ENCODE measurements around the gene OLFML2B. TPM values are rescaled to one million over a fixed set of nuclear protein-coding genes. Genes with fewer than 3 reads are reported as not detected.

OLFML2B gene
- total RNA-seq, 2 donors from 2014 or later, result 32.2 to 46.6 TPM

DNA sequence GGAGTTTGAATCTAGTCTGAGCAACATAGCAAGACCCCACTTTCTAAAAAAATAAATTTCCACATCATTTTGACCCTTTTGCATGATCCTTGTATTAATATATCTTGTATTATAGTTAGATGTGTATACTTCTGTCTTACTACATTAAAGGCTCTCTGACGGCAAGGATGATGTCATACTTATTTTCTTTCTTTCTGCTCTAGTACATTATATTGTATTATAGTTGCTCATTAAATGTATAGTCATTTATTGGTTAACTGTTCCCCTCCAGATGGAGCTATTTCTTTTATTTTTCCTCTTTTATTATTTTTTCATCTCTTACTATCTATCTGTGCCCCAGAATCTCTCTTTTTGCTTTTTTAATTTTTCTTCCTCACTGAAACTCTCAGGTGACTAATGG lies 15.0 kb upstream of the OLFML2B start:
- no peak for ATAC-seq (ENCODE audit: insufficient number of reproducible peaks, low FRiP score, low read depth)
- TF ChIP-seq, protein P1, sequence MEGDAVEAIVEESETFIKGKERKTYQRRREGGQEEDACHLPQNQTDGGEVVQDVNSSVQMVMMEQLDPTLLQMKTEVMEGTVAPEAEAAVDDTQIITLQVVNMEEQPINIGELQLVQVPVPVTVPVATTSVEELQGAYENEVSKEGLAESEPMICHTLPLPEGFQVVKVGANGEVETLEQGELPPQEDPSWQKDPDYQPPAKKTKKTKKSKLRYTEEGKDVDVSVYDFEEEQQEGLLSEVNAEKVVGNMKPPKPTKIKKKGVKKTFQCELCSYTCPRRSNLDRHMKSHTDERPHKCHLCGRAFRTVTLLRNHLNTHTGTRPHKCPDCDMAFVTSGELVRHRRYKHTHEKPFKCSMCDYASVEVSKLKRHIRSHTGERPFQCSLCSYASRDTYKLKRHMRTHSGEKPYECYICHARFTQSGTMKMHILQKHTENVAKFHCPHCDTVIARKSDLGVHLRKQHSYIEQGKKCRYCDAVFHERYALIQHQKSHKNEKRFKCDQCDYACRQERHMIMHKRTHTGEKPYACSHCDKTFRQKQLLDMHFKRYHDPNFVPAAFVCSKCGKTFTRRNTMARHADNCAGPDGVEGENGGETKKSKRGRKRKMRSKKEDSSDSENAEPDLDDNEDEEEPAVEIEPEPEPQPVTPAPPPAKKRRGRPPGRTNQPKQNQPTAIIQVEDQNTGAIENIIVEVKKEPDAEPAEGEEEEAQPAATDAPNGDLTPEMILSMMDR (IDR thresholded peaks at IDR 0.05), result no peak

DNA sequence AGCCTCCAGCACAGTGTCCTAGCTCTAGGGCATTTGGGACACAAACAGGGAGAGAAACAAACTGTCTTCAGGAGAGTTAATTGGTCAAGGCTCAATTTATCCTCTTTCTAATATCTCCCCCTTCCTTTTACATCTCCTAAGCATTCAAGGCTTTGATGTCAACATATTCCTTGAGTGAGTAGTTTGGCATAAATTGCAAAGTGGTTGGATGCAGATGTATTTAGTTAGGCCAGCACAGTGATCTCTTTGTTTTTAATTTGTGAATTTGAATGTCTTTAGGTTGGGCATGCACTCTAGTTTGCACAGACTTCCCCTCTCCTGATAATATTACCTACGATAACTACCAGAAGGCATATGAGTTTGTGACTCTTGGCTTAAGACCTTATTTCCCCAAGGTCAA lies 12.5 kb upstream of the OLFML2B start:
- no peak overlapping the region for H3K4me3 ChIP-seq
- no peaks in the 10 kb centered on the region for H3K36me3 ChIP-seq
- DNase-seq (ENCODE audit: low spot score) (no peak), ATAC-seq (ENCODE audit: insufficient number of reproducible peaks, low FRiP score, low read depth) (no peak)
- H3K4me1 ChIP-seq (ENCODE audit: control insufficient read depth in 1 of 2, low read depth in 2 of 2), result peaks cover 8 to 36% of the 10 kb centered on the region in 2 donors
- no peak overlapping the region for H3K27ac ChIP-seq
- TF ChIP-seq, protein P1 (IDR thresholded peaks at IDR 0.05), result no peak
- H3K9me3 ChIP-seq, result no peaks in the 10 kb centered on the region
- no peaks in the 10 kb centered on the region for H3K27me3 ChIP-seq (replicated peaks; ENCODE audit: insufficient read depth)

More for the DNA sequence above, 15.0 kb upstream of the OLFML2B start:
- peaks cover 5 to 28% of the 10 kb centered on the region in 2 donors for H3K4me1 ChIP-seq (ENCODE audit: control insufficient read depth in 1 of 2, low read depth in 2 of 2)
- no peaks in the 10 kb centered on the region for H3K36me3 ChIP-seq
- no peak overlapping the region for H3K4me3 ChIP-seq
- no peak for DNase-seq (ENCODE audit: low spot score)
- no peaks in the 10 kb centered on the region for H3K27me3 ChIP-seq (replicated peaks; ENCODE audit: insufficient read depth)
- H3K27ac ChIP-seq, result no peak overlapping the region
- H3K9me3 ChIP-seq, result no peaks in the 10 kb centered on the region

DNA sequence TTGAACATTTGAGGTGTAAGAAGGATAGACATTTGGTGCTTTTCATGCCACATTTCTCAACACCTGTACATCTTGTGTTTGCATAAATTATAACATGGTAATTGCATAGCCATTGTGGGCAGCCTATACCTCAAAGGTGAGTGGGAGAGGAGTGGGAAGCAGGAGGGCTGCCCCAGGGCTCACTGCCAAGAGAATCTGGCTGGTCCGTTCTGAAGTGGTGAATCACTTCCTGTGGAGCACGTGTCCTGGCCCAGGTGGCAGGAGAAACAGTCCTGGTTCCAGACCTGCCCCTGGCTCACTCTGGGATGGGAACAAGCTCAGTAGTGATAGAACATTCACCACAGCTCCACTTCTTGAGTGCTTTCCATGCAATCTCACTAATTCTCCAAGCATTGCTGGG lies 11.6 kb upstream of the OLFML2B start:
- DNase-seq (ENCODE audit: low spot score), result no peak
- TF ChIP-seq, protein P1 (IDR thresholded peaks at IDR 0.05), result no peak
- Histone ChIP-seq H3K36me3 (no peaks in the 10 kb centered on the region), H3K4me3 (no peak overlapping the region), H3K4me1 (ENCODE audit: control insufficient read depth in 1 of 2, low read depth in 2 of 2) (peaks cover 8 to 36% of the 10 kb centered on the region in 2 donors), H3K27me3 (replicated peaks; ENCODE audit: insufficient read depth) (no peaks in the 10 kb centered on the region), H3K27ac (no peak overlapping the region), H3K9me3 (no peaks in the 10 kb centered on the region)
- ATAC-seq (ENCODE audit: insufficient number of reproducible peaks, low FRiP score, low read depth), result no peak

DNA sequence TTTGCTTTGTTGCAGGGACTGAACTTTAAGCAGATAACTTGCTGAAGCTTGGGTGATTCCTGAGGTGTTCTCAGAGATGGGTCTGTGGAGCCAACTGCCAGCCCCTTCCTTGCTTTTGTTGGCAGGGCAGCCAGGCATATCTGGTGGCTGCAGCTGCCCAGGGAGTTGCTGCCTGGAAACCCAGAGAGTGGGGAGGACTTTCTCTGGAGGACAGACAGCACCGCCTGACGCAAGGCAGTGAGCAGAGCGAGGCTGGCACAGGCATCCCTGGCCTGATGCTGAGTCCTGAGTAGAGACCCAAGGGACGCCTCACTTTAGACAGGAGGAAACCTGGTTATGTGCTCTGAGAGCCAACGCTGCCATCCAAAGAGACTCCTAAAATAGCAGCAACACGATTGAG lies 9.8 kb upstream of the OLFML2B start:
- DNase-seq (ENCODE audit: low spot score) (no peak), ATAC-seq (ENCODE audit: insufficient number of reproducible peaks, low FRiP score, low read depth) (peak; percentile 45)
- peak overlapping the region; percentile 35 to 72 for H3K27ac ChIP-seq

DNA sequence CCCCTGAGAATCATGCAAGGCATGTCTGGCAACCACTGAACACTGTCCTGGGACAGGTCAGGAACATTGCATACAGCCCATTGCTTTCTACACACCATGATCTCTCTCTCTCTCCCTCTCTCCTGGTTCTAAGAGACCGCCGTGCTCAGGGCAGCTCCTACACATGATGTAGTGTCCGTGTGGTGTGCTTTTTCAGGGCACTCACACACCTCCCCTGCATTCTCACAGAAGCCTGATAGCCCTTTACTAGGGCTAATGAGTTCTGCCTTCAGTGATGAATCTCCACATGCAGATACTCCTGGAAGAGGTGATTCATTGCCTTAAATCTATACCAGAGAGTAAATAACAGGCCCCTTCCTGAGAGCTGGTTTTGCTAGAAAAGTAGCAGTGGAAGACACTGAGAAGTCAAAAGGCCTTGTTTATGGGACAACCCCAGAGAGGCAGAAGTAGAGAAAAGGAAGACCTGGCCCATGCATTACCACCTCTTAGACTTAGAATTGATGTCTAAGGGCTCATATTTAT lies 7.2 kb upstream of the OLFML2B start:
- Histone ChIP-seq H3K4me3 (no peak overlapping the region), H3K9me3 (no peaks in the 10 kb centered on the region), H3K36me3 (no peaks in the 10 kb centered on the region), H3K4me1 (ENCODE audit: control insufficient read depth in 1 of 2, low read depth in 2 of 2) (peaks cover 8 to 37% of the 10 kb centered on the region in 2 donors), H3K27me3 (replicated peaks; ENCODE audit: insufficient read depth) (no peaks in the 10 kb centered on the region), H3K27ac (no peak overlapping the region)
- DNase-seq (ENCODE audit: low spot score) (no peak), ATAC-seq (ENCODE audit: insufficient number of reproducible peaks, low FRiP score, low read depth) (no peak)
- TF ChIP-seq, protein P1 (IDR thresholded peaks at IDR 0.05), result no peak

More for the DNA sequence above, 9.8 kb upstream of the OLFML2B start:
- Histone ChIP-seq H3K27me3 (replicated peaks; ENCODE audit: insufficient read depth) (no peaks in the 10 kb centered on the region), H3K36me3 (no peaks in the 10 kb centered on the region), H3K4me3 (peak overlapping the region; percentile 28), H3K4me1 (ENCODE audit: control insufficient read depth in 1 of 2, low read depth in 2 of 2) (peaks cover 8 to 47% of the 10 kb centered on the region in 2 donors), H3K9me3 (no peaks in the 10 kb centered on the region)
- TF ChIP-seq, protein P1 (IDR thresholded peaks at IDR 0.05), result no peak
